Testis (tissue), 3 donors: Measurements from ENCODE around the gene MGST1. TPM values are rescaled to one million over a fixed set of nuclear protein-coding genes. Genes with fewer than 3 reads are reported as not detected.

Experiments
- DNase-seq: peaks from one replicate; pipeline ENCODE4 v3.0.0-alpha.2; 2019
- H3K27ac ChIP-seq, 2 donors: fragments of 200-600 bp; sonication (generic); one replicate each; pipeline ENCODE4 v1.5.1; 2019
- H3K27me3 ChIP-seq: fragments of 200-600 bp; sonication (generic); one replicate; pipeline ENCODE4 v1.5.1; 2019
- H3K36me3 ChIP-seq: fragments of 200-600 bp; sonication (generic); one replicate; pipeline ENCODE4 v1.5.1; 2017; ENCODE audit warnings: low read depth; ENCODE audit errors: missing control alignments
- H3K4me1 ChIP-seq: fragments of 200-600 bp; sonication (generic); one replicate; pipeline ENCODE4 v1.5.1; 2019
- H3K4me3 ChIP-seq, 2 donors: fragments of 200-600 bp; sonication (generic); one replicate each; pipeline ENCODE4 v1.5.1; 2017 to 2019
- H3K9me3 ChIP-seq: fragments of 200-600 bp; sonication (generic); one replicate; pipeline ENCODE4 v1.5.1; 2017
- POLR2A ChIP-seq: fragments of 450-650 bp; IDR thresholded peaks from one replicate; pipeline ENCODE4 v1.6.1; 2017; ENCODE audit warnings: antibody characterized with exemption, mild to moderate bottlenecking, moderate library complexity
- WGBS, 2 donors: methylation state at CpG; one replicate each; pipeline ENCODE4 v1.1.5; 2018; 5-methylcytosine and 5-hydroxymethylcytosine counted together
- intact Hi-C: fragments of 100-400 bp; cut with DNase I; formaldehyde crosslinking; loops from one replicate; pipeline ENCODE4 v1.15.1; 2023; ENCODE audit warnings: low total_unique reads
- polyA plus RNA-seq: library from polyadenylated mRNA; stranded (reverse); fragments of 350-450 nt; fragmentation: Illumina TruSeq; extraction: RNeasy Lipid Tissue Mini Kit (QIAGEN cat#74804); gene quantifications from one replicate; pipeline ENCODE4 v1.2.3, GENCODE V29; 2014; ENCODE audit warnings: low read depth, low replicate concordance; ENCODE audit not compliant: insufficient read depth
- total RNA-seq, 2 donors: library from RNA; depleted of rRNA; stranded (reverse); fragments of >200 nt; gene quantifications; one replicate each; pipeline ENCODE4 v1.2.3, GENCODE V29; 2016
- TF ChIP-seq, protein P1 (sequence below), 3 experiments: fragments of 450-650 bp in 2 of 3; fragments of 200-600 bp in 1 of 3; sonication (generic) in 1 of 3; IDR thresholded peaks; one replicate each; pipeline ENCODE4 v1.5.1; 2016 to 2019; ENCODE audit warnings: antibody characterized with exemption in 3 of 3, mild to moderate bottlenecking in 2 of 3, moderate library complexity in 1 of 3

The MGST1 gene
- total and polyA plus RNA-seq, 3 donors from 2014 or later, result 9.1 to 37.5 (median 14.0) TPM

DNA sequence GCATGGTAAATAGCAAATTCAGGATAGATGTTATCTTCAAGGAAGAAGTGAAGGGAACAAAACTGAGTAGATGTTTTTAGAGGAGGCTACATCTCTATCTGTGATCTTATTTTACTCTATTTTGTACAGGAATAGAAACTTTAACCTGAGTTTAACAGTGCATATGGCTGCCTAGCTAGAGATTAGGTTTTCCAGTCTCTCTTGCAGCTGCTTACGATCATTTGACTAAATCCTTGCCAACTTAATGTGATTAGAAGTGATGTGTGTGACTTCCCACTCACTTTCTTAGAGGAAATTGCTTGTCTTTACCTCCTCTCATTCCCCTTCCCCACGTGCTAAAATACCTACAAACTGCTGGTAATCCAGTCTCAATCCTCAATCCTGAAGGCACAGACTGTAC is 43.5 kb upstream of the MGST1 start:
- TF ChIP-seq POLR2A, result no peak
- TF ChIP-seq, protein P1, sequence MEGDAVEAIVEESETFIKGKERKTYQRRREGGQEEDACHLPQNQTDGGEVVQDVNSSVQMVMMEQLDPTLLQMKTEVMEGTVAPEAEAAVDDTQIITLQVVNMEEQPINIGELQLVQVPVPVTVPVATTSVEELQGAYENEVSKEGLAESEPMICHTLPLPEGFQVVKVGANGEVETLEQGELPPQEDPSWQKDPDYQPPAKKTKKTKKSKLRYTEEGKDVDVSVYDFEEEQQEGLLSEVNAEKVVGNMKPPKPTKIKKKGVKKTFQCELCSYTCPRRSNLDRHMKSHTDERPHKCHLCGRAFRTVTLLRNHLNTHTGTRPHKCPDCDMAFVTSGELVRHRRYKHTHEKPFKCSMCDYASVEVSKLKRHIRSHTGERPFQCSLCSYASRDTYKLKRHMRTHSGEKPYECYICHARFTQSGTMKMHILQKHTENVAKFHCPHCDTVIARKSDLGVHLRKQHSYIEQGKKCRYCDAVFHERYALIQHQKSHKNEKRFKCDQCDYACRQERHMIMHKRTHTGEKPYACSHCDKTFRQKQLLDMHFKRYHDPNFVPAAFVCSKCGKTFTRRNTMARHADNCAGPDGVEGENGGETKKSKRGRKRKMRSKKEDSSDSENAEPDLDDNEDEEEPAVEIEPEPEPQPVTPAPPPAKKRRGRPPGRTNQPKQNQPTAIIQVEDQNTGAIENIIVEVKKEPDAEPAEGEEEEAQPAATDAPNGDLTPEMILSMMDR (IDR thresholded peaks at IDR 0.05), result no peak
- H3K27me3 ChIP-seq, result no peaks in the 10 kb centered on the region
- H3K27ac ChIP-seq, result no peak overlapping the region
- WGBS, 2 donors, result 46% methylated on average over 2 of the region's 2 CpGs
- no peak overlapping the region for H3K4me3 ChIP-seq
- DNase-seq, result no peak
- intact Hi-C loops, result no loop called here
- H3K4me1 ChIP-seq, result no peaks in the 10 kb centered on the region
- H3K9me3 ChIP-seq, result no peaks in the 10 kb centered on the region
- H3K36me3 ChIP-seq, result no peaks in the 10 kb centered on the region

DNA sequence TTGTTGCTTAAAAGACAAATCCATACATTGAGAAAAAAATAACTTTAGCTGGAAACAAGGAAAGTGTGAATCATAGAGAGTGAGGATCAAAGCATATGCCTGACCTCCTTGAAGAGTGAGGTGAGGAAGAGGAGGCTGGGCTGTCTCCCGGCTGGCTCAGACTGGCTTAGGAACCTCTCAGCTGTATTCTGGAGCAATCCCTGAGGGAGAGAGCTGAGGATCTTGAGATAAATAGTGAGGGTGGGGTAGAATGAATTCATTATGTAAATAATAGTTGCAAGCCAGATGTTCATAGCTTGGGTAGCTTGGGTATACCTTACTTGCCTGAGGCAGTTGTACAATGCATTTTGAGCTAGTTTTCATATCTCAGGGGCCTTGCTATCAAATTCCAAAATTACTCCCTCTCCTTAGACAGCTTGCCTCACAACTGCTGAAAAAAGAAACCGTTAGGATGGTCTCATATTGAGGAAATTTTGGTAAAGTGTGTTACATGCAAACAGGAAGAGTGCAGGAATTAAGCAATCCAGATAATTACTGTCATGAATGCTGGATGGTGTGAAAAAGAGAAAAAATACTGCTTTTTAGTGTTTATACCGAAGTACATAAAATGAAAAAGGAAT is 39.5 kb upstream of the MGST1 start:
- H3K4me1 ChIP-seq, result no peaks in the 10 kb centered on the region
- H3K4me3 ChIP-seq, result no peak overlapping the region
- no peaks in the 10 kb centered on the region for H3K27me3 ChIP-seq
- no peak overlapping the region for H3K27ac ChIP-seq
- WGBS, 2 donors, result 75 to 76% methylated on average over 3 of the region's 3 CpGs
- no peaks in the 10 kb centered on the region for H3K9me3 ChIP-seq
- TF ChIP-seq, protein P1 (IDR thresholded peaks at IDR 0.05), result no peak
- no peak for TF ChIP-seq POLR2A
- intact Hi-C loops, result no loop called here
- DNase-seq, result no peak
- H3K36me3 ChIP-seq, result no peaks in the 10 kb centered on the region

DNA sequence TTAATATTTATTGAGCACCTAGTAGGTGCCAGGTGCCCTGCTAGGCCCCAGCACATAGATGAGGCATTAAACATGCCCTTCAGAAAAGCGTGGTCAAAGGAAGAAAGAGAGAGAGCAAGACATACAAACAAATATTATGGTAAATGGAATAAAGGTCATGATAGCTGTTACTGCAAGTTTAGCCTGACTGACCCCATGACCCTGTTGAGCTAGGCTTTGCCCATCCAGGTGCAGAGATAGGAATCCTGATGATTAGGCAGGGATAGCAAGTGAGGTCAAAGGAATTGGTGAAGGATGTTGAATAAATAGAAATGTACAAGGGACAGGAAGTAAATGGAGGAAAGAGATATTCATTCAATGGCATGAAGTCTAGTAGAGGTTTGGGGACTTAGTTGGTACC is 36.5 kb upstream of the MGST1 start:
- intact Hi-C loops, result no loop called here
- Histone ChIP-seq H3K27me3 (no peaks in the 10 kb centered on the region), H3K4me1 (no peaks in the 10 kb centered on the region), H3K9me3 (no peaks in the 10 kb centered on the region), H3K36me3 (no peaks in the 10 kb centered on the region), H3K4me3 (no peak overlapping the region), H3K27ac (no peak overlapping the region)
- WGBS, 2 donors, result 85 to 91% methylated on average over 1 of the region's 1 CpG
- no peak for TF ChIP-seq POLR2A
- no peak for DNase-seq

DNA sequence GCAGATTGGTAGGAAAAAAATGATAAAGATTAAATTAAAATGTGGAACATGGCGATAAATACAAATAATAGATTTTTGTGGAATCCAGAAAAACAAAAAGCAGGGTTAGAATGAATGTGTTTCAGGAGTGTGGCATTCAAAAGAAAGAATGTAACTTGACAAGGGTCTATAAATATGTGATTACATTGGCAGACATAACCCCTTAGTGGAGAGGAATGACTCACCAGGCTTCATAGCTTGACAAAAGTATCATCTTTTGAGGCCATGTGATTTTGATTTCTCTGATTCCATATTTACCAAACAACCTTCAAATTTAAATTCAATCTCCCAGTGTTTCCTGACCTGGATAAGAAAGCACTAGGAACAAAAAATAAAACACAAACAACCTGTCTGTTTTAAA is 24.4 kb upstream of the MGST1 start:
- WGBS, 2 donors, result 82 to 87% methylated on average over 1 of the region's 1 CpG

DNA sequence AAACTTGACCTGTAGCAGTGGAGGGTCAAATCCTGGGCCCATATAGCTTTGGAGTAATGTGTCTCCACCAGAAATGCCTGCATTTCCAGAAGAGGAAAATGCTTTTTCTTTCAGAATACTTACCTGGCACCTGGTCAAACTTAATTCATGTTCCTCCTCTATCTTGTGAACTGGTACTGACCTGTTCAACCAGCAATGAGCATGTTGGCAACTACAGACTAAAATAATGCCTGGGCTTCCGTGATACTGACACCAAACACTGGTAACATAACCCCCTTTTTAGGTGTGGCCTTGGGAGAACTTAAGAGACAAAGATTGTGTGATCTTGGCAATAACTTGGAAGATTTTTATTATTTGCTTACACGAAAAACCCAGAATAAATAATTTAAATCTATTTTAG is 23.8 kb upstream of the MGST1 start:
- Histone ChIP-seq H3K36me3 (no peaks in the 10 kb centered on the region), H3K27ac (no peak overlapping the region), H3K4me3 (no peak overlapping the region), H3K27me3 (no peaks in the 10 kb centered on the region), H3K9me3 (no peaks in the 10 kb centered on the region), H3K4me1 (no peaks in the 10 kb centered on the region)
- DNase-seq, result no peak
- TF ChIP-seq, protein P1 (IDR thresholded peaks at IDR 0.05), result no peak
- no peak for TF ChIP-seq POLR2A
- 66 to 74% methylated on average over 2 of the region's 2 CpGs for WGBS, 2 donors
- intact Hi-C loops, result no loop called here

More for the DNA sequence above, 24.4 kb upstream of the MGST1 start:
- TF ChIP-seq, protein P1 (IDR thresholded peaks at IDR 0.05), result no peak
- no peak for TF ChIP-seq POLR2A
- Histone ChIP-seq H3K4me3 (no peak overlapping the region), H3K36me3 (no peaks in the 10 kb centered on the region), H3K27ac (no peak overlapping the region), H3K9me3 (no peaks in the 10 kb centered on the region), H3K27me3 (no peaks in the 10 kb centered on the region), H3K4me1 (no peaks in the 10 kb centered on the region)
- DNase-seq, result no peak
- intact Hi-C loops, result no loop called here
